ENCODE data around the gene PHF21A.

DNA sequence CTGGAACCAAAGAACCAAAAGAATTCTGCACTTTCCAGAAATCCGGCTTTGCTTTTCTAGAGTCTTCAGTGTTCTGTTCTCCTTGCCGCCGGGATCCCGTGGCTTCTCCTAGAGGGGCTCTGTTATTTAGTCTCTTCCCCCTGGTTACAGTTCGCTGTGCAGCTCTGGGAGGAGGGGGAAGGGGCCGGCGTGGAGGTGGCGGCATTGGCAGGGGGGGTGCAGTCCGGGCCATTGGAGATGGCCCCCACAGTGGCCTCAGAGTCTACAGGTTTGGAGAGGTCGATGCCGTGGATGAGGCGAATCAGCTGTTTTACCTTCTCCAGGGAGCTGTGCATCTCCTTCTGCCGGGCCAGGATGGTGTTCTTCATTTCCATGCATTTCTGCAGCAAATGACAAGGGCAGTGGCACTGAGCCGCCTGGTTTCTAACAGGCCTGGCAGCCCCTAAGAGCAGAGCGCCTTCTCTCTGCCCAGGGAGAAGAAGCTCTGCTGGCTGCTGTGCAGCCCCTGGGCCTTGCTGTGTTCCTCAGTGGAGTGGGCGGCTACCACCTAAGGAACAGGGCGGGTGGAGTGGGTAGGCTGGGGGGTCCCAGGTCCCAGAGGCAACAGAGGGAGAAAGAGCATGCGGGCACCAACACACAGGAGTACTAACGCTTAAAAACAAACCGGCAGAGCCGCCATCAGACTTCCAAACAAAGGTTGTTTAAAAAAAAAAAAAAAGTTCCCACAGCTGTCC lies 187.2 kb downstream of the PHF21A start:
- TF ChIP-seq, protein P1, sequence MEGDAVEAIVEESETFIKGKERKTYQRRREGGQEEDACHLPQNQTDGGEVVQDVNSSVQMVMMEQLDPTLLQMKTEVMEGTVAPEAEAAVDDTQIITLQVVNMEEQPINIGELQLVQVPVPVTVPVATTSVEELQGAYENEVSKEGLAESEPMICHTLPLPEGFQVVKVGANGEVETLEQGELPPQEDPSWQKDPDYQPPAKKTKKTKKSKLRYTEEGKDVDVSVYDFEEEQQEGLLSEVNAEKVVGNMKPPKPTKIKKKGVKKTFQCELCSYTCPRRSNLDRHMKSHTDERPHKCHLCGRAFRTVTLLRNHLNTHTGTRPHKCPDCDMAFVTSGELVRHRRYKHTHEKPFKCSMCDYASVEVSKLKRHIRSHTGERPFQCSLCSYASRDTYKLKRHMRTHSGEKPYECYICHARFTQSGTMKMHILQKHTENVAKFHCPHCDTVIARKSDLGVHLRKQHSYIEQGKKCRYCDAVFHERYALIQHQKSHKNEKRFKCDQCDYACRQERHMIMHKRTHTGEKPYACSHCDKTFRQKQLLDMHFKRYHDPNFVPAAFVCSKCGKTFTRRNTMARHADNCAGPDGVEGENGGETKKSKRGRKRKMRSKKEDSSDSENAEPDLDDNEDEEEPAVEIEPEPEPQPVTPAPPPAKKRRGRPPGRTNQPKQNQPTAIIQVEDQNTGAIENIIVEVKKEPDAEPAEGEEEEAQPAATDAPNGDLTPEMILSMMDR (IDR thresholded peaks at IDR 0.05): no peak
- TF ChIP-seq POLR2A (IDR thresholded peaks at IDR 0.05) (no peak), EP300 (IDR thresholded peaks at IDR 0.05) (no peak), POLR2AphosphoS5 (IDR thresholded peaks at IDR 0.05) (no peak)

All from gastroesophageal sphincter (tissue), 3 donors.